HG03460 (cell line): ENCODE measurements around the gene NGLY1.
A peak's percentile ranks its signal among the peaks of the same experiment; 100 is the strongest.

Source experiments
- ATAC-seq: cut with Tn5 transposase; IDR thresholded peaks from one replicate; pipeline ENCODE4 v1.9.1; 2021; ENCODE audit not compliant: unreplicated experiment

NGLY1 gene, protein sequence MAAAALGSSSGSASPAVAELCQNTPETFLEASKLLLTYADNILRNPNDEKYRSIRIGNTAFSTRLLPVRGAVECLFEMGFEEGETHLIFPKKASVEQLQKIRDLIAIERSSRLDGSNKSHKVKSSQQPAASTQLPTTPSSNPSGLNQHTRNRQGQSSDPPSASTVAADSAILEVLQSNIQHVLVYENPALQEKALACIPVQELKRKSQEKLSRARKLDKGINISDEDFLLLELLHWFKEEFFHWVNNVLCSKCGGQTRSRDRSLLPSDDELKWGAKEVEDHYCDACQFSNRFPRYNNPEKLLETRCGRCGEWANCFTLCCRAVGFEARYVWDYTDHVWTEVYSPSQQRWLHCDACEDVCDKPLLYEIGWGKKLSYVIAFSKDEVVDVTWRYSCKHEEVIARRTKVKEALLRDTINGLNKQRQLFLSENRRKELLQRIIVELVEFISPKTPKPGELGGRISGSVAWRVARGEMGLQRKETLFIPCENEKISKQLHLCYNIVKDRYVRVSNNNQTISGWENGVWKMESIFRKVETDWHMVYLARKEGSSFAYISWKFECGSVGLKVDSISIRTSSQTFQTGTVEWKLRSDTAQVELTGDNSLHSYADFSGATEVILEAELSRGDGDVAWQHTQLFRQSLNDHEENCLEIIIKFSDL

DNA sequence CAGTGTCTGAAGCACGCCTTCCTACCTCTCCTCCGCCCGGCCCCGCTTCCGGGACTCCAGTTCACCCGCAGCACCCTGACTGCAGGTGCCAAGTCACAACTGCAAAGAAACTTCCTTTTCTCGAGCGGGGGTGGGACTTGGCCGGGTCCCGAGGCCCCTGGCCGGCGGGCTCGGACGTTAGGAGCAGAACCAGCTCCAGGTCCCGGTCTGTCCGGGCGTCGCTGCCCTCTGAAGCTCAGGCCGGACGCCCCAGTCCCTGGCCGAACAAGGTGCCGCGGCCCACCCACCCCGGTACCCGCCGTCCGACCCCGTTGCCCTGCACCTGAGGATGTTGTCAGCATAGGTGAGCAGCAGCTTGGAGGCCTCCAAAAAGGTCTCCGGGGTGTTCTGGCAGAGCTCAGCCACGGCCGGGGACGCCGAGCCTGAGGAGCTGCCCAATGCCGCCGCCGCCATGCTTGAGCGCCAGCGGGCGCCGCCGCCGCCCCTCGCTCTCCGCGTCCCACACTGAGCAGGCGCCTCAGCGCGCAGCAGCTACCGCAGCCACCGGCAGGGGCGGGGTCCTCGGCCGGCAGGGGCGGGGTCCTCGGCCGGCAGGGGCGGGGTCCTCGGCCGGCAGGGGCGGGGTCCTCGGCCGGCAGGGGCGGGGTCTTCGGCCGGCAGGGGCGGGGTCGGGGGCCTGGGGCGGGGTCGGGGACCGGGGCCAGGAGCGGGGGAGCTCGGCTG is at the start of gene NGLY1:
Gene NGLY1 (minus strand): TSS at position 506 of the 723 bp plus-strand sequence. CDS start 53 bp downstream, at position 453.
- ATAC-seq: peak; percentile 73

DNA sequence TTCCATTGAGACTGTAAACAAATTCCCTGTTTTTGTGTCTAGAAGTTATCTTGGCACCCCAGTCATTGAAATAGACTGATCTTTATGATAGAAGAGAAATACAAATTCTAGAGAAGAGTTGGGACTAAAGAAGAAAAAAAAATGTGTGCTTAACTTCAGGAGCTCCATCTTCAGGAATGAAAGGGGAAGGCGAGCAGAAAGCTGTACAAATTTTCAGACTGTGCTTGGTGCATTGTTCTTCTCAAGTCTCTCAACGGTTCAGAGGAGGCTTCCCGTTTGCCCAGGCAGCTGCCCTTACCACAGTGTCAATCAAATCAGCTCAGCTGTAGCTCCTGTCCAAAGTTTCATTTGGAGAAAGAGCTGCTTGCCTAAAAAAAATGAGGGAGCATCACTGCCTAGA is 48.3 kb upstream of the NGLY1 start:
- ATAC-seq: no peak

DNA sequence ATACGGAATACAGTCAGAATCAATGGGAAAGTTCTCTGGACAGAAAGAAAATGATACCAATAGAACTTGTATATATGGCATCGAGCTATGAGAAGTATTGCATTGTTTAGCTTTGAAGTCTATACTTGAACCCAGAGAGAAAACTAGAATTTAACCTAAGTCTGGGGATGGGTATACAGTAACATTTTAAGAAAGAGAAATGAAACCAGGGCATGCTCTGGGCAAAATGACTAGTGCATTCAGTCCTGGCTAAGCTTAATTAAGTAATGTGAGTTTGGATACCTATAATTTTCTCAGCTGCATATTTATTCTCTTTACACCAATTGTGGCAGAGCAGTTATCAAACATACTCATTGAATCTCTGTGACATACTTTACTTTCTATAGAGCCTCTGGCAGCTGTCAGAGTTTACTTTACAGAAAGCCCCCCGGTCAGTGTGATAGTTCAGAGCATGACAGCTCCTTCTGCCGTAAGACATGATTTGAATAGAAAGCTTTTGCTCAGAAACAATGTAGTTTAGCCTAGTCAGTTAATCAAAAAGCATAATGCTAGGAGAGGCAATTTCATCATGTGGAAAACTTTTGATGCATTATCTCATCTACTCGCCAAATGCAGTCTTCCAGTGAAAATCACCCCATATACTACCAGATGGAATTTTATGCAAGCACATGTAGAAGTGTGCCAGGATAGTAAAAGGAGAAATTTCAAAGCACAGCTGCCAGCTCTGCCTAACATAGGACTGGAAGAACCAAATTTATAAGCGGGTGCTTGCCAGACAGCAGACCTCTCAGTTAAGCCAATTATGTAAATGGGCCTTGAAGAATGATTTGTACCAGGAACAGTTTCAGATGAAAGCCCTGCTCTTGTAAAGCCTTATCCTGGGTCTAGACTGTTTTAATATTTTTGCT is 47.4 kb upstream of the NGLY1 start:
- no peak for ATAC-seq

DNA sequence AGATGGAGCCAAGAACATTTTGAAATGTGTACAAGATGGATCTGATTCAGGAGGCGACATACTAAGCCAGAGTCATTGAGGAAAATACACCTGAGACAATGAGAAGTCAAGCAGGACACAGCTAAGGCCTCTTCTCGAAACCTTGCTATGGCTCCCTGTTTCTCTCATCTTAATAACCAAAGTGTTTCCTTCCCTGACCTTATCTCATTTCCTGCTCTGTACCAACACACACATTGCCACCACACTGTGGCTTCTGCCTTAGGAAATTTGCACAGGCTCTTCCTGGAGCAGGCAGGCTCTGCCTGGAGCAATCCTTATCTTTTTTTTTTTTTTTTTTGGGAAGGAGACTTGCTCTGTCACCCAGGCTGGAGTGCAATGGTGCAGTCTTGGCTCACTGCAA is 43.3 kb upstream of the NGLY1 start:
- no peak for ATAC-seq

DNA sequence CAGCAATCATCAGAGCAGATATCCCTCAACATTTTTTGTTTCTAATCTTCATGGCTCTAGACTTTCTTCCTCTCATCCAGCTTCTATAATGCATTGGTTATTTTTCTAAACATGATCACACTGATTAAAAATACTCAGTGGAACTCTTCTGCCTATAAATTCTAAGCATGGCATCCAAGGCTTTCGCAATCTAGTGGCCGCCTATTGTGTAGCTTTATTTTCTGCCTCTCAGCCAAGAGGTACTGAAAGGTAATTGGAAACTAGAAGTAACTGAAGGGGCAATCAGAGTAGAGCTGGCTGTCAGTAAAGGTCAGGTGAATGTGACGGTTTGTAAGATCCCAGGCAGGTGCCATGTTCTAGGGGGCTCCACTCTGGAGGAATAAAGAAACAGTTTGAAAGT is 40.1 kb upstream of the NGLY1 start:
- ATAC-seq: no peak

DNA sequence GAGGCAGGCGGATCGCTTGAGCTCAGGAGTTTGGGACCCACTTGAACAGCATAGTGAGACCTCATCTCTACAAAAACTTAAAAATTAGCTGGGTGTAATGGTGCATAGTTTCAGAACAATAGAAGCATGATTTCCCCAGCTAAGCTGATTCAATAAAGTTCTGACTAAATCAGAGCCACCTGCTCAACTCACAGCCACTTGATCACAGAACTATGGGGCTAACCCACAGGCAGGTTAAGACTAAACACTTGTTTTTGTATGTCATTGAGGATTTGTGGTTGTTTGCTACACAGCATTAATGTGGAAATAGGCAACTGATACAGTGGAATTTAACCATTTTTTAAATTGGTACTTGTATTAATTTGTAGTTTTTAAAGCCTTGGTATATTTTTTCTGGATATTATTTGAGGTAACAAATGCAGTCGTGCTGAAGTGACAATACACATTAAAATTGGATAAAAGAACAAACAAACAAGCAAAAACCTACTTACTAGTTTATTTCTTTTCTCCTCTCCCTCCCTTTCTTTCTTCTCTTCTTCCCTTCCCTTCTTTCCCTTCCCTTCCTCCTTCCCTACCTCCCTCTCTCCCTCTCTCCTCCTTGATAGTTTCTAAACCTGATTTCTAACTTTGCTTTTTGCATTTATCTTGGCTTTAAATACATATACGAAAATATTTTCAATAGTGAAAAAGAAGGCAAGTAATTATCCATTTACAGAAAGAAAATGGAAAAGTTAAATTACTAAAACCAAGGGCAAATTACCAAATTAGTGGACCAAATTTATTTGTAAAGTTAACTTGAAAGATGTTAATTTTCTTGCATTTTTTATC is 38.7 kb upstream of the NGLY1 start:
- ATAC-seq: no peak

DNA sequence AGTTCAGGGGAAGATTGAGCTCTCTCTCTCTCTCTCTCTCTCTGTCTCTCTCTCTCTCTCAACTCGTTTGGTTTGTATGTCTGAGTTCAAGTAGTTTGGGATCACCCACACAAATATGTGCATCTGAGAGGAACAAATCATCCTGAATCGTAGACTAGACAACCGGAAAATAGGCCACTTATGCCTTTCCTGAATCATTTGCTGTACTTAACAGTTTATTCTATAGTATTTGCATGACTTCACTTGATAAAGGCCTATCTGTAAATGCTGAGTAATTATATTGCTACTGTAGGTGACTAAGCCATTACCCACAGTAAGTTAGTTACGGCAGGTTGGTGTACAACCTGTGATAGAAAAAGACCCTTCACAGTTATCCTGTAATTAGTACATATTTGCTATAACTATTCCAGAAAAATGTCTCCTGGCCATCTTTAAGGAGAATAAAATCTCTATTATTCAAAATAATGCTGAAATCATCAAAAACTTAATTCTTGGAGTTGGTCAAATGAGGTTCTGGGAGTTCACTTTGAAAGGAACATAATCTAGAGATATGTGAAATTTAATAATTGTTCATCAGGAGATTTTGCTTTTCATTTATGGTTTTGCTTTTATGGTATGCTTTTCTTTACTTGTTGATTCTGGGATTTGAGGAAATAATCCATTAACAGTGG is 37.7 kb upstream of the NGLY1 start:
- ATAC-seq: no peak

DNA sequence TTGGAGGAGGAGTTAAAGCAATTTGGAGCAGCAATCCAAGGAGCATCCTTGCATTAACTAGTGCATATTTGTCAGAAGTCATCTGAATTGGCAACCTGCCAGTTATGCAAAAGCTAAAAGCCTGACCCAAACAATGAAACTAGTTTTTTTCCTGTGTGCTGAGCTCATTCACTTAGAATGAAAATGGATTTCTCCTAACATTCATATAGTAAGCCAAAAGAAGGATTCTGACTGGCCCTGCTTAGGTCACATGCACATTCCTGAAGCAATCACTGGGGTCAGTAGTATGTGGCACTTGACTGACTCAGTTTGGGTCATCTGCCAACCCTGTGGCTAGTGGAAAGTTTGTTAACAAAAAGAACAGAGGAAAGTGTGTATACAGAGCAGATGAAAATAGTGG is 37.1 kb upstream of the NGLY1 start:
- ATAC-seq: no peak

DNA sequence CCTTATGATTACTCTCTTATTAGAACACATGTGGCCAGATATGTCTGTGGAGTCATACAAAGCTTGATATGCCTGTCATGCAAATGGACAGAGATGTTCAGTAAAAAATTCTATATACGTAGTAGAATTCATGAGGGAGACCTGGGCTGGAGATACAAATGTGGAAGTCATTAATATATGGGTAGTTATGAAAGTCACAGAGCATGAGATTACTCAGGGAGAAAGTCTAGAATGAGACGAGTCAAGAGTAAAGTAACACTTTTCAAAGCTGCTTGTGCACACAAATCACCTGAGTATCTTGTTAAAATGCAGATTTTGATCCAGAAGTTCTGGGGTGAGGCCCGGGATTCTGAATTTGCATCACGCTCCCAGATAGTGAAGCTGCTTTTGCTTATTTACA is 35.1 kb upstream of the NGLY1 start:
- ATAC-seq: no peak

DNA sequence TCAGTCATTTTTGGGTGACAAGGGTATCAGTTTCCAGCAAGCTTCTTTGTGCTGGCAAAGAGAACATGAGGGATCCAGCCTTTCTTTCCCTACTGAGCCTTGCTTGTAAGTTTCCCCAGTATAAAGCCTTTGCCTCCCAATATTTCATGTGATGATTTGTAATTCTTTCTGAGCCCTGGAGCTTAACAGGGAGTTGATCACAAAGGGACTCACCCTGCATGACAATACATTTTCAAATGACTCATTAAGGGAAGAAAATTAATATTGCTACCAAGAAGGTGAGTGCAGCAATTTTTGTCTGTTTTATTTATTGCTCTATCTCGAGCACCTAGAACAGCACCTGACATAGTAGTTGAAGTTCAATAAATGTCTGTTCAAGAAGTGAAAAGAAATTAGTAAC is 34.4 kb upstream of the NGLY1 start:
- no peak for ATAC-seq

DNA sequence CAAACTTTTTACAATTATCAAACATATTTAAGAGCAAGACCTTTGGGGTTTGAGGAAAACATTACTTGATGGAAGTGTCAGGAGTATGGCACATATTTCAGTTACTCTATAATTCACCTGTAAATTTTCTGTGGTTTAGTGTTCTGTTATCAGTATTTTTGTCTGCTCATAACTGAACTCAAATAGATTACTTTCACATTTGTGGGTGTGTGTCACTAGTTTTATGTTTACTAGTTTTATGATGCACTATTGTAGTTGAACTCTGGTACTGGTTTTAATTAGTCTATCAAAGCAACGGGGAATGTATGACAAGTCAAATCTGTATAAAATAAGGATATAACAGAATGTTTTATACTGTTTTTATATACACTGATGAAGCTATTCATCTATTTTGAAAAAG is 33.9 kb upstream of the NGLY1 start:
- ATAC-seq: no peak

DNA sequence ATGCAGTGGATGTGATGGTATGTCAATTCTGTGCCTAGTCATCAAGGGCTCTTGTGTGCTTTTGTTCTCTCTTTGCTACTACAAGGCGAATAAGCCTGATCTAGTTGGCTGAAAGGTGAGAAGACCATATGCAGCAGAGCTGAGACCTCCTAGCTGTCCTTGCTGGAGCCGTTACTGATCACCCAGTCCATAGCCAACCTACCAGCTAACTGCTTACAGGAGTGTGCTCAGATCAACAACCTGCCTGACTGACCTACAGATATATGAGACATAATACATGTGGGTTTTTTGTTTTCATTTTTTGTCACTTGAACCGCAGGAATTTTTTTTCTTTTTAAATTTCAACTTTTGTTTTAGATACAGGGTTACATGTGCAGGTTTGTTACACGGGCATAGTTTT is 29.4 kb upstream of the NGLY1 start:
- no peak for ATAC-seq

DNA sequence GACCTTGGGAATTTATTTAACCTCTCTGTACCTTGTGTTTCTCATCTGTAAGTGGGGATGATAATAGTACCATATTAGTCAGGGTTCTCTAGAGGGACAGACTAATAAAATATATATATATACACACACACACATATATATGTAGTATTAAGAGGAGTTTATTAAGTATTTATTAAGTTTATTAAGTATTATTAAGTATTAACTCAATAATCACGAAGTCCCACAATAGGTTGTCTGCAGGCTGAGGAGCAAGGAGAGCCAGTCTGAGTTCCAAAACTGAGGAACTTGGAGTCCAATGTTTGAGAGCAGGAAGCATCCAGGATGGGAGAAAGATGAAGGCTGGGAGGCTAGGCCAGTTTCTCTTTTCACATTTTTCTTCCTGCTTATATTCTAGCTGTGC is 21.4 kb upstream of the NGLY1 start:
- ATAC-seq: no peak

DNA sequence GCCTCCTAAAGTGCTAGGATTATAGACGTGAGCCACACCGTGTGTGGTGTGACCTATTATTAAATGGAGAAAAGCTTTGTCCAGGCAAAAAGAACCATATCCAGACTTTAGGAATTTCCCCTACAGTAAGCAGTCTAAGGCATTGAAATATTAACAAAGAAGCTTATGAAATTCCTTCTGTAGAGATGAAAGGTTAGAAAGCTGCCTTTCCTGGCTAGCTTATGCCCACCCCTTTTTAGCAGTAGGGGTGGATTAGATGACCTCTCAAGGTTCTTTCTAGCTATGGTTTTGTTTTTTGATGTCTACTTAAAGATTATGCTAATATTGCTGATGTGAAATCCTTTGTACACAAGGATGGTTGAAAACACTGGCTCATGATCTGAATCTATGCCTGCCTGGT is 20.6 kb upstream of the NGLY1 start:
- ATAC-seq: no peak

DNA sequence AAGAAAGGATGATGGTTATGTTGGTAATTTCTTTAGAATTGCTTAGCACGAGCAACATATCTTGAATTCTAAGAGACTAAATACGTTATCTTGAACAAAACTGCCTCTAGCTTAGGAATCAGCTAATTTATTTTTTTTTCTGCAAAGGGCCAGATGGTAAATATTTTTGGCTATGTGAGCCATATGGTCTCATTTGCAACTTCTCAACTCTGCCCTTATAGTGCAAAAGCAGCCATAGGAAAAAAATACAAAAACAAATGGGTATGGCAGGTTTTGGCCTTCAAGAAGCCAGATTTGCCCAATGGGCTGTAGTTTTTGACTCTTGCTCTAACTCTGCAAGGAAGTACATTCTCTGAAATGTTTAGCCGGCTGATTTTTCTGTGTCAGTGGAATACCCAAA is 18.5 kb upstream of the NGLY1 start:
- no peak for ATAC-seq

DNA sequence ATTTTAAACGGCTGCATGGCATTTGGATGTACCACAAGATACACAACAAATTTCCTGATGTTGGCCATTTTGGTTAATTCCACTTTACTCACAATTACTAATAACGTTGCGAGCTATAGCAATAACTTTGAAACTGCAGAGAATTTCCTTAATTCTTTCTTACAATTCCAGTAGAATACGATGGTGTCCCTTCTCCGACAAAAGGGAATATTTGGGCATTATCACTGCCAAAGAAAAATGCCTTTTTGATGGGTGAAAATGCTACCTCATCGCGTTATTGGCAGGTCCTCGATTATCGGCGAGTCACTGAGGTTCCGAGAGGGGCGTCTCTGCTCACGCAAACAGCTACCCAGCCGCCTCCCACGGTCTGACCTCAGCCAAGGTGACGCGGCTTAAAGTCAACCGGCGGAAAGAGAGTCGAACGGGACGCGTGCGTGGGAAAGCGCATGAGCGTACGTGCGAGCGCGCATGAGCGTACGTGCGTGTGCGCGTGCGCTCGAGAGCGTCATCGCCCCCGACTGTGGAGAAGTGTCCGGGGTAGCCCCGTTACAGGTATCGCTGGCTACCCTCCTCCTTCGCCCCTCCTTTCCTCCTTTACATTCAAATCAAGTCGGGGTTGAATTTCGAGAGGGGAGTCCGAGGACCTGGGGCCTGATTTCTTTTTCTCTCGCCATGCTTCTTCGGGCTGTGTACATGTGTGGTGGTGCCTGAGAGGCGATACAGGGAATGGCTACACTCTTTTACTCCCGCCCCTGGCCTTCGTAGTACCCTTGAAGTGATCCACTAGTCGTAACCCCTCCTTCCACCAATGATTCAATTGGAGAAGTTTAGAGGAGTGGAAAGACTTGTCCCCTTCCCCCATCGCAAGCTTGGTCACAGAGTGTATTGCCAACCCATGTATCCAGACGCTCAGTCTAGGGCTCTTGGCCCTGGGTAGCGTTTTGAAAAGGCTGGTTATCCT is 6.6 kb upstream of the NGLY1 start, which contains the start of gene OXSM:
Gene OXSM (plus strand): TSS at position 495 of the 961 bp plus-strand sequence. CDS start 931 bp downstream, outside the sequence.
- peak; percentile 96 for ATAC-seq

DNA sequence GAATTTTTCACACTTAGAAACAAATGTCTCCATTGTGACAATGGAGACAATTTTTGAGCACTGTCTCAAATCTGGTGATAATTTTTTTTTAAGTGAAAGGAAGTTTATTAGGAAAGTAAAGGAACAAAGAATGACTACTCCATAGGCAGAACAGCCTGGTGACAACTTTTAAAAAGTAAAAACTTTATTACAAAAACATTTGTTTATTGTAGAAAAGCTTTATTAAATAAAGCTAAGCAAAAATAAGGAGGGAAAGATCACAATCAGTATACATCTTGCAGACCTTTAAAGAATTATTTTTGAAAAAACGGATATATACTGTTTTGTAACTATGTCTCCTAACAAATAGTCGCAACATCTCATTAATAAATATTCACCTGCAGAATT is 6.0 kb upstream of the NGLY1 start:
- ATAC-seq: no peak

DNA sequence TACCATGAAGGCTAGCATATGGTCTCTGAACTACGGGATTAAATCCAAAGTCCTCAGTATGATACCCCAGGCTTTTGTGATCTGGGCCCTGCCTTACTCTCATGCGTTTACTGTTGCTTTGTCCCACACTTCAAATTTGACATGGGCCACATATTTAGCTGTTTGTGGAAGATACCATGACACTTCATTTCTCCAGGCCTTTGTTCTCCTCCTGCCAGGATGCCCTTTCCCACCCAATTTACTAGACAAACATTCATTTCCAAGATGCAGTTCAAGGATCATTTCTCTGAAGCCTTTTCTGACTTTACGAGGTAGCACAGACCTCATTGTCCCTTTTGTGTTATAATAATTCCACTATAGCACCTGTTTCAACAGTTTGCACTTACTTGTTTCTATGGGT is 4.4 kb upstream of the NGLY1 start:
- ATAC-seq: no peak
